ENCODE results near the gene PCGF1. TPM values are rescaled to one million over a fixed set of nuclear protein-coding genes. Genes with fewer than 3 reads are reported as not detected.

The PCGF1 gene
- total RNA-seq, 1 experiment from 2014 or later = 28.1 TPM

DNA sequence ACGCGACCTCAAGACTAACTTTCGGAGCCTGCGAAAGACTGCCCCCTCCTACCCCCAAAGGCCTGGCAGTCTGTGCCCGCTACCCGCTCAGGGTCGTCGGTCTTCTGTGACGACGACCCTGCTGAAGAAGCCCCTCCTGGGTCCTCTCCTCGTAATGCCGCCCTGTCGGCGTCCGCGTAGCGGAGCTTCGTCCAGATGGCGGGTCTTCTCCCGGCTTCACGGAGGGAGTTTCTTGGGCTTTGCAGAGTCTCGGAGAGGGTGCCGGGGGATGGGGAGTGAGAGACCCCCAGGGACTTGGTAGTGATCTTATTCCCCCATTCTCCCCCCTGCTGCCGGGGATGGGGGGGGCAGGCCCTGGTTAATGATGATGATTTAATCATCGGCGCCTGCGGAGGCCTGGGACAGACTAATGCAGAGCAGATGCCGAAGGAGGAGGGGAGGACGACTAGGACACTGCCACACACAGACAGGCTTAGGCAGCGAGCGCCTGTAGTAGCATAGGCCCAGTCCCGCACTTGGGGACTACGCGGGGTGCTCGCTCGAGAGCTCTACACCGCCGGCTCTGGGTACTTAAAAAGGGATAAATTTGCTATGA is 528 bp upstream of the PCGF1 start:
- no peaks in the 10 kb centered on the region for H3K9me3 ChIP-seq (ENCODE audit: control insufficient read depth, low read depth, low read length)
- peaks cover 52% of the 10 kb centered on the region for H3K27me3 ChIP-seq (ENCODE audit: insufficient read depth, low read length)
- H4K5ac ChIP-seq (ENCODE audit: insufficient read length, low read depth, low read length) = no peak overlapping the region
- Mint-ChIP-seq H3K36me3 (ENCODE audit: insufficient read depth in 1 of 3, low read depth in 3 of 3) (peaks cover 22 to 29% (median 24%) of the 10 kb centered on the region in 3 experiments), H3K27me3 (ENCODE audit: low read depth) (peaks cover 79% of the 10 kb centered on the region), H3K27ac (peak overlapping the region; percentile 89 to 100 (median 99)), H3K4me1 (peaks cover 35% of the 10 kb centered on the region in 2 experiments), H3K9me3 (peaks cover 10% of the 10 kb centered on the region in 2 experiments), H3K4me3 (peak overlapping the region; percentile 98 to 100)
- DNase-seq = peak; percentile 66
- H3K4me1 ChIP-seq (ENCODE audit: insufficient read depth, low read length) = peaks cover 4% of the 10 kb centered on the region; the same call in 1 of the 2 replicates
- no peaks in the 10 kb centered on the region for H4K20me1 ChIP-seq (ENCODE audit: control insufficient read depth, insufficient read depth, insufficient read length)
- no peak overlapping the region for H3K4ac ChIP-seq (ENCODE audit: low read depth, low read length)
- no peak overlapping the region for H4K8ac ChIP-seq (replicated peaks; ENCODE audit: insufficient read length, low read depth, low read length)
- no peak overlapping the region for H3T11ph ChIP-seq (ENCODE audit: low read length)
- no peak overlapping the region for H3K18ac ChIP-seq (ENCODE audit: insufficient read length, low read depth, low read length)
- no peak overlapping the region for H2BK12ac ChIP-seq (ENCODE audit: insufficient read length, low read depth, low read length)
- no peak overlapping the region for H2BK5ac ChIP-seq (ENCODE audit: insufficient read length, low read length)
- no peaks in the 10 kb centered on the region for H3K79me1 ChIP-seq (ENCODE audit: insufficient read depth, low read depth, low read length, poor library complexity, severe bottlenecking)
- no peak overlapping the region for H3K14ac ChIP-seq (ENCODE audit: insufficient read depth, low read length)
- no peak overlapping the region for H3K9ac ChIP-seq (ENCODE audit: extremely low read depth, insufficient read length, low read length)
- H3K56ac ChIP-seq (ENCODE audit: insufficient read length, low read depth, low read length) = no peak overlapping the region
- no peak overlapping the region for H3K23ac ChIP-seq (ENCODE audit: insufficient read length, low read depth, low read length)
- TF ChIP-seq, protein P1, sequence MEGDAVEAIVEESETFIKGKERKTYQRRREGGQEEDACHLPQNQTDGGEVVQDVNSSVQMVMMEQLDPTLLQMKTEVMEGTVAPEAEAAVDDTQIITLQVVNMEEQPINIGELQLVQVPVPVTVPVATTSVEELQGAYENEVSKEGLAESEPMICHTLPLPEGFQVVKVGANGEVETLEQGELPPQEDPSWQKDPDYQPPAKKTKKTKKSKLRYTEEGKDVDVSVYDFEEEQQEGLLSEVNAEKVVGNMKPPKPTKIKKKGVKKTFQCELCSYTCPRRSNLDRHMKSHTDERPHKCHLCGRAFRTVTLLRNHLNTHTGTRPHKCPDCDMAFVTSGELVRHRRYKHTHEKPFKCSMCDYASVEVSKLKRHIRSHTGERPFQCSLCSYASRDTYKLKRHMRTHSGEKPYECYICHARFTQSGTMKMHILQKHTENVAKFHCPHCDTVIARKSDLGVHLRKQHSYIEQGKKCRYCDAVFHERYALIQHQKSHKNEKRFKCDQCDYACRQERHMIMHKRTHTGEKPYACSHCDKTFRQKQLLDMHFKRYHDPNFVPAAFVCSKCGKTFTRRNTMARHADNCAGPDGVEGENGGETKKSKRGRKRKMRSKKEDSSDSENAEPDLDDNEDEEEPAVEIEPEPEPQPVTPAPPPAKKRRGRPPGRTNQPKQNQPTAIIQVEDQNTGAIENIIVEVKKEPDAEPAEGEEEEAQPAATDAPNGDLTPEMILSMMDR (conservative IDR thresholded peaks at IDR 0.05) = no peak
- H3K27ac ChIP-seq (ENCODE audit: insufficient read length, low read depth, low read length) = no peak overlapping the region
- no peaks in the 10 kb centered on the region for H3K79me2 ChIP-seq (ENCODE audit: insufficient read depth, low read length)
- H2BK120ac ChIP-seq (ENCODE audit: low read depth, low read length, poor library complexity, severe bottlenecking) = no peak overlapping the region
- H3K23me2 ChIP-seq (ENCODE audit: insufficient read length, low read depth, low read length, poor library complexity, severe bottlenecking) = peaks cover 14% of the 10 kb centered on the region
- H3K4me2 ChIP-seq (ENCODE audit: insufficient read depth, insufficient read length, low read length) = peak overlapping the region; percentile 59
- H2AK5ac ChIP-seq (ENCODE audit: insufficient read length, low read length) = no peak overlapping the region
- WGBS (ENCODE audit: extremely low coverage, insufficient read length, low lambda C conversion rate) = no CpG with 5 or more reads among the region's 38 CpGs
- H4K91ac ChIP-seq (ENCODE audit: insufficient read length, low read depth, low read length) = no peak overlapping the region
- H2BK20ac ChIP-seq (ENCODE audit: low read depth, low read length, poor library complexity, severe bottlenecking) = no peak overlapping the region
- H2BK15ac ChIP-seq (ENCODE audit: low read depth, low read length) = no peak overlapping the region
- no peak overlapping the region for H2AFZ ChIP-seq (ENCODE audit: low read length)

All from H9 (cell line).